ENCODE results near the gene PALD1.

- TF ChIP-seq CTCF (IDR thresholded peaks at IDR 0.05) (no peak), POLR2A (IDR thresholded peaks at IDR 0.05) (no peak), POLR2AphosphoS5 (IDR thresholded peaks at IDR 0.05) (no peak)
Measured at GRCh38 chr10:70500368-70500767, 21.8 kb downstream of the PALD1 start.

All from breast epithelium (tissue), 3 donors.